22Rv1 (cell line): ENCODE measurements around the gene LMBR1L.

Source experiments
- H3K27ac ChIP-seq: fragments of 450-650 bp; 2 replicates; pipeline ENCODE4 v1.5.1; 2017
- ZFX ChIP-seq: fragments of 450-650 bp; IDR thresholded peaks from 2 replicates; pipeline ENCODE4 v1.6.1; 2017; ENCODE audit warnings: antibody characterized with exemption, borderline replicate concordance
- TF ChIP-seq, protein P1 (sequence below): fragments of 450-650 bp; IDR thresholded peaks from 2 replicates; pipeline ENCODE4 v1.5.1; 2017; ENCODE audit warnings: mild to moderate bottlenecking

Gene LMBR1L

DNA sequence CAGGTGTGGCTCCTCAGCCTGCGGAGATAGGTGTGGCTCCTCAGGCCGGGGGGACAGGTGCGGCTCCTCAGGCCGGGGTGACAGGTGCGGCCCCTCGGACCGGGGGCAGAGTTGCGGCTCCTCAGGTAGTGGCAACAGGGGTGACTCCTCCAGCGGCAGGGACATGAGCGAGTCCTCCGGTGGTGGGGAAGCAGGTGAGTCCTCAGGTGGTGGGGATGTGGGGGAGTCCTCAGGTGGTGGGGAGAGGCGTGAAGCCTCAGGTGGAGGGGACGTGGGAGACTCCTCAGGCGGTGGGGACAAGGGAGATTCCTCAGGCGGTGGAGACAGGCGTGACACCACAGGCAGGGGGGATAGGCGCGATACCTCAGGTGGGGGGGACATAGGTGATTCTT is 59.3 kb downstream of the LMBR1L start:
- H3K27ac ChIP-seq: no peak overlapping the region
- TF ChIP-seq ZFX: no peak
- TF ChIP-seq, protein P1, sequence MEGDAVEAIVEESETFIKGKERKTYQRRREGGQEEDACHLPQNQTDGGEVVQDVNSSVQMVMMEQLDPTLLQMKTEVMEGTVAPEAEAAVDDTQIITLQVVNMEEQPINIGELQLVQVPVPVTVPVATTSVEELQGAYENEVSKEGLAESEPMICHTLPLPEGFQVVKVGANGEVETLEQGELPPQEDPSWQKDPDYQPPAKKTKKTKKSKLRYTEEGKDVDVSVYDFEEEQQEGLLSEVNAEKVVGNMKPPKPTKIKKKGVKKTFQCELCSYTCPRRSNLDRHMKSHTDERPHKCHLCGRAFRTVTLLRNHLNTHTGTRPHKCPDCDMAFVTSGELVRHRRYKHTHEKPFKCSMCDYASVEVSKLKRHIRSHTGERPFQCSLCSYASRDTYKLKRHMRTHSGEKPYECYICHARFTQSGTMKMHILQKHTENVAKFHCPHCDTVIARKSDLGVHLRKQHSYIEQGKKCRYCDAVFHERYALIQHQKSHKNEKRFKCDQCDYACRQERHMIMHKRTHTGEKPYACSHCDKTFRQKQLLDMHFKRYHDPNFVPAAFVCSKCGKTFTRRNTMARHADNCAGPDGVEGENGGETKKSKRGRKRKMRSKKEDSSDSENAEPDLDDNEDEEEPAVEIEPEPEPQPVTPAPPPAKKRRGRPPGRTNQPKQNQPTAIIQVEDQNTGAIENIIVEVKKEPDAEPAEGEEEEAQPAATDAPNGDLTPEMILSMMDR: no peak

DNA sequence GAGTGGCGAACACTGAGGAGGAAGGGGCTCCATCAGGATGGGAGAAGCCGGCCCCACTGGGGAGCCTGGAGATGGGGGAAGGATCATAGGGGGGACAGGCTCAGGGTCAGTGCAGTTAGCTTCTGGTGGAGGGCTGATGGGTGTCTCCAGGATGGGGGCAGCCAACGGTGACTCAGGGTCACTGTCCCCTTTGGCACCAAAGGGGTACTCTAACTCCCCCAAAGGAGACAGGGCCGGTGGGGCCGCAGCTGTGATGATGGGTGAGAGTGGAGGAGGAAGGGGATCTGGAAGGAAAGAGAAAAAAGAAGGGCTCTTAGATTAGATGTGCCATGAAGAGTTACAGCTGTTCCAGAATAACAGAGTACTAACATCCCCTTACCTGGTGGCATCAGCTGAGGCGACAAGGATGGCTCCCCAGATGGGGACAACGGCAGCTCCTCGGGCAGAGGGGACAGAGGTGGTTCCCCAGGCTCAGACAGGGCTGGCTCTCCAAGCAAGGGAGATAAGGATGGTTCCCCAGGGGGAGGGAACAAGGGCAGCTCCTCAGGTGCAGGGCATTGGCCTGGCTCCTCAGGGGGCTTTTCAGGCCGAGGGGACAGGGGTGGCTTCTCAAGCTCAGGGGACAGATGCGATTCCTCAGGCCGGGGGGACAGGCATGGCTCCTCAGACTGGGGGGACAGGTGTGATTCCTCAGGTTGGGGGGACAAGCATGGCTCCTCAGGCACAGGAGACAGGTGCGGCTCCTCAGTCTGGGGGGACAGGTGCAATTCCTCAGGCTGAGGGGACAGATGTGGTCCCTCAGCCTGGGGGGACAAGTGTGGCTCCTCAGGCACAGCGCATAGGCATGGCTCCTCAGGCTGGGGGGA is 59.9 kb downstream of the LMBR1L start:
- TF ChIP-seq, protein P1: no peak
- no peak for TF ChIP-seq ZFX
- no peak overlapping the region for H3K27ac ChIP-seq

DNA sequence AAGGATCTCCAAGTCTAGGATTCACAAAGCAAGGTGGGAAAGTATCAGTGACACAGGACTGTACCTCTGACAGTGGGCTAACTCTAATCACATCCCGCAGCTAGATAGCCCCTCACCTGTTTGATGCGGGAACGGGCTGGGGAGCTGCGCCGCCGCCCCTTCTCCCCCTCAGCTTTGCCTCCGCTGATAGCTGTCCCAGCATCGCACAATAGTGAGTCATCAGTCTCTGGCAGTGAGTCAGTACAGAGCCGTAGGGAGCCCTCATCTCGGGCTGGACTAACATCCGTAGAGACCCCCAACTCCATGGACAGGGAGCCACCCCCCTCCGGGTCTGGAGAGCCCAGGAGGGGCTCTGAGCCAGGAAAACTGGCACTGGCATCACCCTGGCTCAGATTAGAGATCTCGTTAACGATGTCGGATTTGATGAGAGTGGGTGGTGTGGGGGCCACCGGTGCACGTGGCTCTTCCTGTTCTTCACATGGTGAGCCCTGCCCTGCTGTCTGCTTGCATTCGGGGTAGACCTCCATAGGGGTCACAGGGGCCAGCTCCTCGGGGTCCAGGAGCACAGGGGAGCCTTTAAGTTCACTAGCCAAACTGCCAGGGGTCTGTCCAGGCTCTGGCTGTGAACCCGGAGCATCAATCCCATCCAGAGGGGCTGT is 61.0 kb downstream of the LMBR1L start:
- H3K27ac ChIP-seq: no peak overlapping the region
- TF ChIP-seq ZFX: no peak
- TF ChIP-seq, protein P1: no peak

DNA sequence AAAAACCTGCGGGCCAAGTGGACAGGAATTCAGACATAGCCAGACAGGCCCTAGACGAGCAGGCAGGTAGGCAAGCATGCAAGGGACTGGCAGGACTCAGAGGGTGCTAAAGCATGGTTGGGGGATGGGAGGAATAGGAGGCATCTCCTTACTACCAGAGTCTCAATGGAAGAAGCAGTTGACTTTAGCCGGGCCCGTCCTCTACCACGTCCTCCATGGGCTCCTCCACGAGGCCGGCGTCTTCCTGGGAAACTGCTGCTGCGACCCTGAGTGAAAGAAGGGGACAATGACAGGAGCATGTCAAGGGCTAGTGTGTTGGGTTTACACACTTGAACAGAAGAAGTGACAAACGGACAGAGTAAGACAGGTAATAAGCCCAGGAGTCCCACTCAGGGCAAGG is 61.7 kb downstream of the LMBR1L start:
- no peak overlapping the region for H3K27ac ChIP-seq
- TF ChIP-seq, protein P1: no peak
- TF ChIP-seq ZFX: no peak
